Cardiac fibroblast (primary cell): ENCODE results near the gene CDK14.

Source experiments
- DNase-seq, 2 donors: peaks; one replicate each; pipeline versions ENCODE4 v3.0.0 to v3.0.0-alpha.2; 2010; ENCODE audit warnings: low read depth in 2 of 2
- H3K4me3 ChIP-seq, 2 donors: replicated peaks in 1 of 2; 1 replicate in 1 of 2; 2 replicates in 1 of 2; pipeline ENCODE4 v1.5.1; 2011; ENCODE audit warnings: low read depth in 2 of 2, low read length in 2 of 2, mild to moderate bottlenecking in 2 of 2, moderate library complexity in 1 of 2
- CTCF ChIP-seq: IDR thresholded peaks from one replicate; pipeline ENCODE4 v1.5.1; 2011; ENCODE audit warnings: low read depth, mild to moderate bottlenecking, low read length, inconsistent platforms

CDK14 gene

DNA sequence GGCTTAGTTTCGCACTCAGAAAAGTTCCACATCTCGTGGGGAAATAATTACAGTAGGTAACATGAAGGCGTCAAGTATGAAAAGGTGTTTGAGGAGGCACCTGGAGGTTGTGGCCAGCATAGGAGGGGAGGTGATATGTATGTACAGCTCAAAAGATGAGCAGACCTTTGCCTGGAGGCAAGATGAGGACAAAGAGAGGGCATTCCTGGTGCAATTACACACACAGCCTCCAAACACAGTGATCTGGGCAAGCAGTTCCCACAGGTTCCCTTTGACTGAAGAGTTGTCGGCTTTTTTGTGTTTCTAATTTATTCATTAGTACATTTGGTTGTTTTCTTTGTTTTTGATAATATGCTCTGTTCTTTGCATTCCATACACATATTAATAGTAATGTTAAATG, 46.9 kb downstream of the CDK14 start:
- no peak for TF ChIP-seq CTCF
- no peak for DNase-seq
- no peak overlapping the region for H3K4me3 ChIP-seq

DNA sequence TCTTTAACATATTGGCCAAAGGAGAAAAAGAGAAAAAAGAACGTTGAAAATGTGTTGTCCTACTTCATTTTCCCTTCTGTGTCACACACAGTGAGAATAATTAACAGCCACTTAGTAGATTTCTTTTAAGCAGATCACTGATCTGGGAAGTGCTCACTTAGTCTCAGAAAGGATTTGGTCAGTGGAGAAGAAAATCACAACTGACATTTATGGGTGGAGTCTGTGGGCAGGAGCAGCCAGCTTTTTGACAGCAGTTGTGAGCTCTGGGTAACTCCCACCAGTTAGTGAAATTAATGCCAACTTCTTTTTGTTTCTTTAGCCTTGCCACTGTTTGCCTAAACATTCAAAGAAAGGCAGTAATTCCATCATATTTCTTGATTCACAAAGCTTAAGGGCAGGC, 49.7 kb downstream of the CDK14 start:
- peak in 1 of 2 donors; percentile 50 for DNase-seq
- TF ChIP-seq CTCF: no peak

GRCh38 chr7:90648107-90648506, 52.0 kb downstream of the CDK14 start:
- H3K4me3 ChIP-seq: no peak overlapping the region
- no peak for TF ChIP-seq CTCF
- DNase-seq: peak in 1 of 2 donors; percentile 46

More for the DNA sequence above, 49.7 kb downstream of the CDK14 start:
- no peak overlapping the region for H3K4me3 ChIP-seq

- no peak for DNase-seq
- no peak overlapping the region for H3K4me3 ChIP-seq
- TF ChIP-seq CTCF: no peak
These were observed 52.7 kb downstream of the CDK14 start for GRCh38 chr7:90648834-90649233.

- no peak for TF ChIP-seq CTCF
- H3K4me3 ChIP-seq: no peak overlapping the region
- DNase-seq: no peak
These were observed 58.8 kb downstream of the CDK14 start for GRCh38 chr7:90654718-90655427.

DNA sequence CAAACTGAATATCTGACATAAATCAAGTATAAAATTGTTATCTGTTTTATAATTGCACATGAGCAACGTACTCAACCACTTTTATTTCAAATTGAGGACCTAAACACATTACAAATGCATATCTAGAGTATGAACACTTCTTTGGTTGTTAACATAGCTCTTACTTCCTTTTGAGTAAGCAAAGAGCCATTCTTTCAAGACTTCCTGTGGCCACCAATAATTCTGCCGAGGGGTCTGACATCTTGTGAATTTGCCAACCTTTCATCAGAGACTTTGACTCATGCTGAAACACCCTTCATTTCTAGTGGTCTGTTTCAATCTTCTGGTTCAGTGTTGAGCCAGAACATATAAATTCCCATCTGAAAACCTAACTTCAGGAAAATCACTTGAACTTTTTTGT, 59.4 kb downstream of the CDK14 start:
- DNase-seq: peak; percentile 70 to 88
- TF ChIP-seq CTCF: no peak
- H3K4me3 ChIP-seq: no peak overlapping the region

- TF ChIP-seq CTCF: no peak
- no peak overlapping the region for H3K4me3 ChIP-seq
- no peak for DNase-seq
These were observed 61.4 kb downstream of the CDK14 start for GRCh38 chr7:90657481-90657880.
